Prostate gland (tissue), 2 donors: Measurements from ENCODE around the gene LRRTM3.

ENCODE experiments used
- POLR2A ChIP-seq: fragments of 450-650 bp; IDR thresholded peaks from one replicate; pipeline ENCODE4 v1.6.1; 2016; ENCODE audit warnings: antibody characterized with exemption, mild to moderate bottlenecking
- TF ChIP-seq, protein P1 (sequence below), 4 experiments: fragments of 200-600 bp in 2 of 4; fragments of 450-650 bp in 2 of 4; sonication (generic) in 2 of 4; IDR thresholded peaks; 1 replicate in 3 of 4; 2 replicates in 1 of 4; pipeline ENCODE4 v1.5.1; 2016 to 2019; ENCODE audit warnings: antibody characterized with exemption in 4 of 4, mild to moderate bottlenecking in 2 of 4, moderate library complexity in 2 of 4

DNA sequence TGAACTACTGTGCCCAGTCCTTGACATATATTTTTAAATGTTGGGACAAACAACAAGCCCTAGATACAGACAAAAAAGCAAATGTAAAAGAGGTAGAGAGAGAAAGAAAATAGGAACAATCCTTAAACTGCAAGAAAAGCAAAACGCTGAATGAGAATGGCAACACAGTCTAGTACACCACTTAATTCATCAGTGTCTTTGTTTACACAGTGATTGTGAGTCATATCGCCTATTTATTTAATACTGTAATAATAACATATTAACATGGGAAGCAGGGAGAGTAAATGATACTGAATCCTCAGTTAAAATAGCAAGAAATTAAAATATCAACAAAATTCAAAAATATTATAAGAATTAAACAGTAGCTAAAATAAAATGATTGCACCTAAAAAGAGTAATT is 9.8 kb upstream of the LRRTM3 start:
- TF ChIP-seq, protein P1, sequence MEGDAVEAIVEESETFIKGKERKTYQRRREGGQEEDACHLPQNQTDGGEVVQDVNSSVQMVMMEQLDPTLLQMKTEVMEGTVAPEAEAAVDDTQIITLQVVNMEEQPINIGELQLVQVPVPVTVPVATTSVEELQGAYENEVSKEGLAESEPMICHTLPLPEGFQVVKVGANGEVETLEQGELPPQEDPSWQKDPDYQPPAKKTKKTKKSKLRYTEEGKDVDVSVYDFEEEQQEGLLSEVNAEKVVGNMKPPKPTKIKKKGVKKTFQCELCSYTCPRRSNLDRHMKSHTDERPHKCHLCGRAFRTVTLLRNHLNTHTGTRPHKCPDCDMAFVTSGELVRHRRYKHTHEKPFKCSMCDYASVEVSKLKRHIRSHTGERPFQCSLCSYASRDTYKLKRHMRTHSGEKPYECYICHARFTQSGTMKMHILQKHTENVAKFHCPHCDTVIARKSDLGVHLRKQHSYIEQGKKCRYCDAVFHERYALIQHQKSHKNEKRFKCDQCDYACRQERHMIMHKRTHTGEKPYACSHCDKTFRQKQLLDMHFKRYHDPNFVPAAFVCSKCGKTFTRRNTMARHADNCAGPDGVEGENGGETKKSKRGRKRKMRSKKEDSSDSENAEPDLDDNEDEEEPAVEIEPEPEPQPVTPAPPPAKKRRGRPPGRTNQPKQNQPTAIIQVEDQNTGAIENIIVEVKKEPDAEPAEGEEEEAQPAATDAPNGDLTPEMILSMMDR (IDR thresholded peaks at IDR 0.05), result no peak
- no peak for TF ChIP-seq POLR2A
